ENCODE data around the gene RACGAP1. TPM values are rescaled to one million over a fixed set of nuclear protein-coding genes. Genes with fewer than 3 reads are reported as not detected.
"Not testable (repeated sequence)": the region's sequence is repeated elsewhere in the genome, so short reads cannot be mapped to it uniquely, and the experiment has no call there.

The RACGAP1 gene
- total RNA-seq, 1 donor from 2014 or later = 10.8 TPM

DNA sequence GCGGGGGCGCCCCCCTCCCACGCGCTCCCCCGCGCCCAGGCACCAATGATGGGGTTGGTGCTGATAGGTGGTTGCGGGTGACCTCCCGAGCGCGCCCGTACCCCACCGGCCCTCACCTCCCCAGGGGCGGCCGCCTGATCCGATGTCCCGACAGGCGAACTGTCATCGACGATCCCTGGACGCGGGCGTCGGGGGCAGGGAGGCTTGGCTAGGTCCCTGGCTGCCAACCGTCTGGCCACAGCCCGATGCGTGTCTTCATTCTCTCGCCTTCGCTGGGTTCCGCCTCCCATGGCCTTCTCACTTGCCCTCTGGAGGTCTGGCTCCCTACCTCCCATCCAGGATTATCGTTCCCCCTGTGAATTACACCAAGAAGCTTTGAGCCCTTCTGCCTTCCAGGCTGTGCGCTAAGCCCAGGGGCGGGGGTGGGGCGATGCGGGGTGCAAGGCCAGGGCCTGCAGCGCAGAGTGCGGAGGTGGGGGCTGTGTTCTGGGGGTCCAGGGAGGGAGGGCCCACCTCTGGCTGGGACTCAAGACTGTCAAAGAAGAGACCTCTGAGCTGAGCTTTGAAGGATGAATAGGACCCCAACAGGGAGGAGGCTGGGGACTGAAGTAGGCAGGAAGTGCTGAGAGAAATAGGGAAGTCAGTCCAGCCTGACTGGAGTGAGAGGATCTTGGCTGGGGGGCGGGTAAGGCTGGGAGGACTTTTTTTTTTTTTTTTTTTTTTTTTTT, 7.7 kb upstream of the RACGAP1 start:
- TF ChIP-seq CTCF (IDR thresholded peaks at IDR 0.05) = no peak
- Histone ChIP-seq H3K27me3 (peaks cover 4% of the 10 kb centered on the region), H3K27ac (peak overlapping the region; percentile 65), H3K36me3 (no peaks in the 10 kb centered on the region), H3K4me3 (peak overlapping the region; percentile 43), H3K4me1 (no peaks in the 10 kb centered on the region), H3K9me3 (no peaks in the 10 kb centered on the region)
- DNase-seq = peak; percentile 71
- intact Hi-C loops (cut with DNase I) = no loop called here
- peak; percentile 91 for ATAC-seq

GRCh38 chr12:50032515-50032853, 7.2 kb upstream of the RACGAP1 start:
- Histone ChIP-seq H3K4me3 (peak overlapping the region; percentile 43), H3K27me3 (peaks cover 4% of the 10 kb centered on the region), H3K9me3 (no peaks in the 10 kb centered on the region), H3K4me1 (no peaks in the 10 kb centered on the region), H3K36me3 (no peaks in the 10 kb centered on the region), H3K27ac (peak overlapping the region; percentile 65)
- intact Hi-C loops (cut with DNase I) = no loop called here
- ATAC-seq (no peak), DNase-seq (no peak)
- no peak for TF ChIP-seq CTCF (IDR thresholded peaks at IDR 0.05)

DNA sequence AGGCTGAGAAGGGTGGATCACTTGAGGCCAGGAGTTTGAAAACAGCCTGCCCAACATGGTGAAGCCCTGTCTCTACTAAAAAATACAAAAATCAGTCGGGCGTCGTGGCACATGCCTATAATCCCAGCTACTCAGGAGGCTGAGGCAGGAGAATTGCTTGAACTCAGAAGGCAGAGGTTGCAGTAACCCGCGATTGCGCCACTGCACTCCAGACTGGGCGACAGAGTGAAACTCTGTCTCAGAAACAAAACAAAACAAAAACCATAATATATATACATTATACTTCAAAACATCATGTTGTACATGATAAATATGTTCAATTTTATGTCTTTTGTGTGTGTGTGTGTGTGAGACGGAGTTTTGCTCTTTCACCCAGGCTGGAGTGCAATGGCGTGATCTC, 5.2 kb upstream of the RACGAP1 start:
- DNase-seq; H3K36me3 ChIP-seq; intact Hi-C loops (cut with DNase I); H3K4me1 ChIP-seq; H3K4me3 ChIP-seq; H3K9me3 ChIP-seq; ATAC-seq; H3K27ac ChIP-seq; H3K27me3 ChIP-seq: not testable (repeated sequence)

- Histone ChIP-seq H3K4me1 (peaks cover 8% of the 10 kb centered on the region), H3K27ac (no peak overlapping the region), H3K27me3 (no peaks in the 10 kb centered on the region), H3K36me3 (no peaks in the 10 kb centered on the region), H3K4me3 (no peak overlapping the region), H3K9me3 (no peaks in the 10 kb centered on the region)
- DNase-seq (no peak), ATAC-seq (no peak)
- TF ChIP-seq CTCF (IDR thresholded peaks at IDR 0.05) = no peak
- intact Hi-C loops (cut with DNase I) = no loop called here
Observed at GRCh38 chr12:50026691-50027090, 1.4 kb upstream of the RACGAP1 start.

GRCh38 chr12:50024805-50025186, 498 bp downstream of the RACGAP1 start:
- DNase-seq (no peak), ATAC-seq (peak; percentile 12)
- no peak for TF ChIP-seq CTCF (IDR thresholded peaks at IDR 0.05)
- H3K4me1 ChIP-seq = peaks cover 8% of the 10 kb centered on the region
- peak overlapping the region; percentile 8 for H3K27ac ChIP-seq
- intact Hi-C loops (cut with DNase I) = no loop called here
- no peaks in the 10 kb centered on the region for H3K27me3 ChIP-seq
- peak overlapping the region; percentile 81 for H3K4me3 ChIP-seq
- H3K36me3 ChIP-seq = no peaks in the 10 kb centered on the region
- no peaks in the 10 kb centered on the region for H3K9me3 ChIP-seq

- ATAC-seq (no peak), DNase-seq (no peak)
- no peak overlapping the region for H3K4me3 ChIP-seq
- H3K4me1 ChIP-seq = peaks cover 8% of the 10 kb centered on the region
- TF ChIP-seq CTCF (IDR thresholded peaks at IDR 0.05) = no peak
- no peaks in the 10 kb centered on the region for H3K27me3 ChIP-seq
- H3K27ac ChIP-seq = no peak overlapping the region
- H3K36me3 ChIP-seq = no peaks in the 10 kb centered on the region
- no peaks in the 10 kb centered on the region for H3K9me3 ChIP-seq
- intact Hi-C loops (cut with DNase I) = no loop called here
Observed at GRCh38 chr12:50024227-50024626, 1.1 kb downstream of the RACGAP1 start.

Data from upper lobe of right lung (tissue), 1 donor.